Activated T-cell treated with anti-CD3 and anti-CD28 coated beads for 24 hours (primary cell): ENCODE results near the gene SAMD7.
A peak's percentile ranks its signal among the peaks of the same experiment; 100 is the strongest.

Experiments used
- DNase-seq: peaks from one replicate; pipeline ENCODE4 v3.0.0-alpha.2; 2020; ENCODE audit warnings: low read depth

The SAMD7 gene

DNA sequence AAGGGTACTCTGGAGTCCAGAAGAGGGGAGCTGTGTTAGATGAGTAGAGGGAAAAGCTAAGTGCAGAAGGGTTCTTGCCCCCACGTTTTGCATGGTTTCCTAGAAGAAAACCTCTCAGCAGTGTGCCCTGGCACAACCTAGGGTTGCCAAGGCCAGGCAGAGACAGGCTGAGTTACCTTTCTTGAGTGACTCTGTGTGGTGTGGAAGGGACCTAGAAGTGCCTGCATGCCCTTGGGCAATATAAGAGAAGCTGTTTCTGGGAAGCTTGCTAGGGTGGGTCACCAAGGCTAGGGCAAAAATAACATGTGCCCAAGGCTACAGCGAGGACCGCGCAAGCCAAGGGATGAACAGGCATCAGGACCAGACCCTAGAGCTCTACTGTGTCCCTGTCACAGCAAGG lies 3.4 kb upstream of the SAMD7 start:
- no peak for DNase-seq

DNA sequence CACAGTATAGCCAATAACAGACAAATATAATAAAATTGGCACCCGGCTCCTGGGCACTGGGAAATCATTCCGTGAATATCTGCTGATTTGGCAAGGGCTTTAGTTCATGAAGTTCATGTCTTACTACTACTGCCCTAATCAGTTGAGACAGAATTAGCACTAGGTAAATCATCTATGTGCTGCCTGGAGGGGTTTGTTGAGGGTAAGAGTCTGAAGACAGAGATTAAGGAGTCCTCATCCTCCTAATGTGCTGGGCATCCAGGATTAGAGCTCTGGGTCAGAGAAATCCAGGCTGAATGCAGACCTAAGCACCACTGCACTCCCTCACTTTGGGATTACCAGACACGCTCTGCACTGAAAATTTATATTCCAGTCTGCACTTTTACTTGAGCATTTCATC lies 2.0 kb downstream of the SAMD7 start:
- no peak for DNase-seq

DNA sequence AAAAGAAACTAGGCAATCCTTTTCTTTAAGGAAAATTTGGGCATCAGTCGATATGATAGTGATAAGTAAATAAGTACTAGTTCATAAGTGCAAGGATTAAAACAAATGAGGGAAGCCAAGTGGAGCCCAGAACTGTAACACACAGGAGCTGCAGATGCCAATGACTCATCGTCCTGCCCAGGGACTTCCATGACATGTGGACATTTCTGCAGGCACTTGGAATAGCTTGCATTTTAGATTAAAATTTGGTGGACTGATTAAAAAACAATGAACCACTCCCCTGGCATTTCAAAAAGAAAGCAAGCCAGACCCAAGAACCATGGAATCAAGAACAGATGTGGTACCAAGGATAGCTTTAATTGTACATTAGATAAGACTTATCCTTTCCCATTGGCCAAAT lies 2.9 kb downstream of the SAMD7 start:
- DNase-seq = no peak

DNA sequence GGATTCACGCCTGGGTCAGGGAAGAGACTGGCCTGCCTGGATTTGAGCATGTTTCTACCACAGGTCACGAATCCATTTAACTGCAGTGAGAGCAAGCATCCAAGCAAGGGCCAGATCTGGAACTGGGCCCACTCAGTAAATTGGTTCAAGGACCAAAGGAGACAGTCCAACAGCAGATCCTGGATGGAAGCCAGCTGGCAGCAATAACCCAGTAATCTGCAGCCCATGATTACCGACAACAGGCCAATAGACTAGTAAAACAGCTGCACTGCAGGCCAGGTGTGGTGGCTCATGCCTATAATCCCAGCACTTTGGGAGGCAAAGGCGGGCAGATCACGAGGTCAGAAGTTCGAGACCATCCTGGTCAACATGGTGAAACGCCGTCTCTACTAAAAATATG lies 11.8 kb downstream of the SAMD7 start:
- DNase-seq = no peak

DNA sequence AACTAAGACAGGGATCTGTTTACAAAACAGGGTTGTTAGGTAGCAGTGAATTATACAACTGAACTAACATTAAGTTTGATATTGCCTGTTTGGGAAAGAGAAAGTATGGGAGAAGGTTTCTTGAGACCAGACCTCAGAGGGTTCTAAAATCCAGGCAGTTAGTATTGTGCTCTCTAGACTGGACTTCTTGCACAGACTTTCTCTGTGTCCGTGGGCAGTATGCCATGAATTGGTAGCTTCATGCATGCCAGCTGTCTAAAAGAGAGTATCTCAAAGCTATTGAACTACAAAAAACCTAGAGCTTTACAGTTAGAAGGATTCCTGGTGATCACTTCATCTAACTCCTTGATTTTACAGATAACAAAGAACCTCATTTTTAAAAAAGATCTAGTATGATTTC lies 12.5 kb downstream of the SAMD7 start:
- no peak for DNase-seq

DNA sequence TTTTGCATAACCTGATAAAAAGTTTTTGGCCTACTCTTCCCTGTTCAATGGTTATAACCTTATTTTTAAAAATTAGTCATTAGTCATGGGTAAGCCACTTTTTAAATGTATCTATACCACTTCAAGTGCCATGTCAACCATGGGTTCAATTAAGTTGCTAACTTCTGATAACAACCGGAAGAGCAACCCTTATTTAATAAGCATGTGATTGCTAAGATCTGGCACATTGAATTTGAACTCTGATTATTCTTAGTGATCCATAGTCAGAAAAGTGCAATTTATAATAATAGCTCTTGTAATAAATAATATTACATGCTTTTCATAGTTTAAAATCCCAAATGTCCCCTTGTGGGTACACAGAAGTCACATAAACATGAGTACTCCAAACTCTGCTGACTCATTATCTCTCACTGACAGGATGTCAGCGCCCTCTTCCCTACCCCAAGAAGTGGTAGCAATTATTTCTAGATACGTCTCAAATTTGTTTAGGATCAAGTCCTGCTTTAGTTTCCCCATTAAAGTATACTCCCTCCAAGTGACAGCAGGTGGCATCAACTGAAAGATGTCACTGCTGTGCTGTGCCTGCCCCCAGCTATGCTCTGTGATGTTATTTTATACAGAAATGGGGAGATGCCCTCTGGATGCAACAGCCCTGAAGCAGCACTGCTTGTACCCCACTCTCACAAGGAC lies 18.6 kb downstream of the SAMD7 start:
- no peak for DNase-seq

DNA sequence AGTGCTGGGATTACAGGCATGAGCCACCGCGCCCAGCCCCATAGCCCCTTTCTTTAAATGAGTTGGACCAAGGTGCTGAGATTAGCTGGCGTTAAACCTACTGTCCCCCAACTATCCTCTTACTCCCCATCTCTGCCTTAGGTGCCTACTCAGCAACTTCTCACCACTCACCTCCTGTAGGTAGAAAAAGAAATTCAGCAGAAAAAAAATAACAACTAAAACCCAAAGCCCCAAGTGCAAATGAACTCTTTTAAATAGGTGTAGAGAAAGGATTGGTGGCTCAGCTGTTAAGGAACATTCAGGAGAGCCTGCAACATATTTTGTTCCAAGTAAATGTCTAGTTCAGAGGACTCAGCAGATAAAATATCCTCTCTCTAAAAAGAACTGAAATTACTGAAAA lies 19.5 kb downstream of the SAMD7 start:
- no peak for DNase-seq

DNA sequence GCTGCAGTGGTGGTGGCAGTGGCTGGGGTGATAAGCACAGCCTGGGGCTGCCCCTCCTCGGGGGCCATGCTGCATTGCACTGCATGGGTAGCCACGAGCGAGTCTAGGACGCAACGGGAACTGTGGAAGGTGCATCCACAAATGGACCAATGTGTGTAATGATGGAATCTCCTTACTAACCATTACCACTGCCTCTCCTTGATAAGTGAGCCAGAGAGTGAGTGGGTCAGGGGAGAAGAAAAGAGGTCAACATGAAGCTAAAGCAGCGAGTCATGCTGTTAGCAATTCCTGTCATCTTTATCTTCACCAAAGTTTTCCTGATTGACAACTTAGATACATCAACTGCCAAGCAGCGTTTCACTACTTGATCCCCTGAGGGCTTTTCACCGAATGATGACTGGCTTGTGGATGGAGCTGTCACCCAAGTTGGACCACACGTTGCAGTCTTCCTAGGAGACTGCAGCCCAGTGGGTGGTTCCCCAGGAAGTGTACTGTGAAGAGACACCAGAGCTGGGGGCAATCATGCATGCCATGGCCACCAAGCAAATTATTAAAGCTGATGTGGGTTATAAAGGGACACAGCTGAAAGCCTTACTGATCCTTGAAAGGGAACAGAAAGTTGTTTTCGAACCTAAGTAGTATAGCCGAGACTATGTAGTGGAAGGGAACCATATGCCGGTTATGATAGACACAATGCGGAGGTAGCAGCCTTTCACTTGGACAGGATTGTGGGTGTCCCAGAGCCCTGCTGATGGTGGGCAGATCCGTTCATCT lies 20.6 kb downstream of the SAMD7 start:
- DNase-seq = no peak

DNA sequence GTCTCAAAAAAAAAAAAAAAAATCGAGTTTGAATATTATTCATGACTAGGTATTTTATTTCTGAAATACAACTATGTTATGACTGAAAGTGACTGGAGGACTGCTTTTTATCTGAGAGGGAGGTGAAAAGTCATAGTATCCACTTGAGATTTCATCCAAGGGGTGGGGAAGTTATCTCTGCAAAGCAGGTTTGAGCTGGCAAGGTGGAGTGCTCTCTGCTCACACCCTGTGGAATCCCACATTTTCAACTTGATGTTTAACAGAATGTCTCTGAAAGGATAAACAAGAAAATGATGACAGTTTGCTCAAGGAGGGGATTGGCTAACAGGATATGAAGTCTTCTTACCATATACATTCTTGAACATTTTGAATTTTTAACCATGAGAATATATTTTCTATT lies 27.9 kb downstream of the SAMD7 start:
- DNase-seq = no peak

DNA sequence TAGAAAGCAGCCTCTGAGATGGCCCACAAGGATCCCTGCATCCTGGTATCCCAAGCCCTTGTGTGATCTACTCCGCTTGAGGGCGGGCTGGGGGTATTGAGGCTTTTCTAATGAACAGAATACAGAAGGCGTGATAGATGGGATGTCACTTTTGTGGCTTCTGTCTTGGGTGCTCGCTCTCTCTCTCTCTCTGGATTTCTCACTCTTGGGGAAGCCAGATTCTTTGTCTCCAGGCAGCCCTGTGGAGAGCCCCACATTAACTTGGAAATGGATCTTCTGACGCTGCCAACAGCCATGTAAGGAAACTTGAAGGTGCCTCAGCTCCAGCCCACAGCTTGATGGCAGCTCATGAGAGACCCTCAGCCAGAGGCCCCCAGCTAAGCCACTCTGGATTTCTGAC lies 28.4 kb downstream of the SAMD7 start:
- DNase-seq = no peak

DNA sequence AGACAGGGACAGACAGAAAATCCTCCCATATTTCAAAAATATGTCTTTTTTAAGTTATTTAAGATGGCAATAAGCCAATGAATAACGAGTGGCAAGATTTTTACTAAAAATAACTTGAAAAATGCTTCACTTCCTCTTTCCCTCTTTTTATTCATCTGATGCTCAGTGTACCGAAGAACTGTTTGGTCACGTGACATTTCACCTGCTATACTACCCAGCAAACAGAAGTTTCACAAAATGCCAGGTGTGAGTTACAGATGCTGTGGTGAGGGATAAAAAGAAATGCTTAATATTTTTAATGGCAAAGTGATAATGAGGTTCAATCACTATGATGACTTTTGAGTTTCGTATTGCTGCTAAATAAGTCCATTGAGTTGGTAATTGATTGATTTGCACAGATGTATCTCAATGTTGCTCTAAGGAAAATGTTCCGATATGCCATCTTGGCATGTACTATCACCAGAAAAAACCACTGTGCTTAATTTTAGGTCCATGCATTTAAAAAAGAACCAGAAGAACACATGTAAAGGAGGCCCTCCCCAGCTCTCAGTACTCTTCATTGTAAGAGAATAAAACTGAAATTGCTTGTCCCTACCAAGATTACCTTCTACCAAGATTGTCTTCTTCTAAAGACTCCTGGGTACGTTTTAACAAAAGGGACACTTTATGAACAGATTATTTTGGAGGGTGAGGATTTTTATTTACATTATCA lies 29.3 kb downstream of the SAMD7 start:
- no peak for DNase-seq

DNA sequence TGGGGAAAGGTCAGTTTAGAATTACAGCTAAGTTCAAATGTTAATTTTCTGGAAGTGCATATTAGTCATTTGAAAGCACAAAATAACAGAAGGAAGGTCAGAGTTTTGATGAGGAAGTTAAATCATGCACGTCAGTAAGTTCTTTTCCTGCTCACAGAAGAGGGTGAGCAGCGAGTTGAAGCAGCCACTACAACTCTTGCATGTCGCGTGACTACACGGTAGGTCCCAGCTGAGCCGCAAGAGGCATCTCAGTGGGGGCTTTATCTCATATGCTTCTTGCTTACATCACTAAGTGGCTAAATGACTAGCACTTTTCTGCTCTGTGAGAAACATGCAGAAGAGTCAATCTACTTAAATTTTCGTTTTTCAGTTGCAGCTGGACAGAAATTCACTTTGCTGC lies 33.9 kb downstream of the SAMD7 start:
- DNase-seq = peak; percentile 33

DNA sequence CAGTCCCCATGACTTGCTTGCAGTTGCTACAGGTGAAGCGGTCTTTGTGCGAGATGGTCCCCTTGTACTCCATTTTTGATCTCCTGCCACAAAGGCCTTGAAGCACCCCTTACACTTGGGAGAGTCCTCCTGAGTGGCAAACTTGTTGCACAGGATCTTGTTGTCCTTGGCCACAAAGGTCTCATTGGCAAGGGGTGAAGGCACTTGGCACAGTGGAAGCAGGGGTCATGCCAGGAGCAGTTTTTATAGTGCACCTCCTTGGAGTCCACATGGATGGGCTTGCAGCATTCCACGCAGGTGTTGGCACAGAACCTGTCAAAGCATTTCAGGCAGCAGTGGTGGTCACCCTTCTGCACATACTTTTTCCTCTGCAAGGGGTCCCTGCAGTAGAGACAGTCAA lies 35.0 kb downstream of the SAMD7 start:
- no peak for DNase-seq

DNA sequence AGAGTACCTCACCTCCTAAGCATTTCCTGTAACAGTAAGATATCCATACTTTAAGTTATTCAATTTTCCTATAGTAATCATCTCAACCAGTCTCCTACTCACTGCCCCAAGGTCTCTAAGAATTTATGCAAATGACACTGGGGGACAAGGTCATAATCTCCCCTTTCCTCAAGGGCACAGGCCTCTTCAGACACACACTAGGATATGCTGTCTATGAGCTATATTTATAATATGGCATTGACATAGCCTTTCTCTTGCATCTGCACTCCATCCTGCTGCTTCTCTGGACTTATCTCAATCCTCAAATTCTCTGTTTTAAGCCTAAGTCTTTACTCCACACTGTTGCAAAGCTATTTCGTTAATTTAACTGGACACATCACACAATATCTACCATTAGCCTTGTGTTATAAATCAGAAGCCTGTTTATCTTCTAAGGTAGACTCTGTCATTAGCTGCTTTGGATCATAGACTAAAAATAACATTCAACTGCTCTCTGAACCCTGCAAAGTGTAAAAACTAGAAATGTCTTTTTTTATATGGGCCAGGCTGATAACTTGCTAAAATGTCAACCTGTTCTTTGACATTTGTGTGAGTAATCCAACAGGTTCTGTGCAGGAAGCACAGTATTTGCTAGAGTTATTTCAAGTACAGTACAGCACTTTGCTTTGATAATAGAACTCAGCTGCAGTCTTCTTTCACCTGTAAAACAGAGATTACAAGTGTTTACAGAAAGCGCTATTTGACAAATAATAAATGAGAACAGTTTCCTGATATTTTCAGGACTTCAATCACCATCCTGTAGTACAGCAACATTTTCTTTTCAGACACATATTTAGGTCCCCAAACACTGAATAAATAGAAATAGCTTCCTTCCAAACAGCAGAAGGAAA lies 37.4 kb downstream of the SAMD7 start:
- no peak for DNase-seq

DNA sequence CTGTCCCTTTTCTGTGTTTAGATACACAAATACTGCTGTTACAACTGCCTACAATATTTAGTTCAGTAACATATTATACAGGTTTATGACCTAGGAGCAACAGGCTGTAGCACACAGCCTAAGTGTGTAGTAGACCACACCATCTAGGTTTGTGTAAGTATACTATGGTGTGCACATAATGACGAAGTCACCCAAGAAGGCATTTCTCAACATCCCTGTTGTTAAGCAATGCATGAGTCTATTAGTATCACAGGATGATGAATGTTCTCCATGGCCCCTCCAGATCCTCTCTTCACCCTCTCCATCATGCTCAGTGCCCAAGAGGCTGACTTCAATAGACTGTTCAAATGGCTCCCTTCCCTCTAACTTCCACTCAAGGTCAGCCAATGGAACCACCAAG lies 40.7 kb downstream of the SAMD7 start:
- no peak for DNase-seq

DNA sequence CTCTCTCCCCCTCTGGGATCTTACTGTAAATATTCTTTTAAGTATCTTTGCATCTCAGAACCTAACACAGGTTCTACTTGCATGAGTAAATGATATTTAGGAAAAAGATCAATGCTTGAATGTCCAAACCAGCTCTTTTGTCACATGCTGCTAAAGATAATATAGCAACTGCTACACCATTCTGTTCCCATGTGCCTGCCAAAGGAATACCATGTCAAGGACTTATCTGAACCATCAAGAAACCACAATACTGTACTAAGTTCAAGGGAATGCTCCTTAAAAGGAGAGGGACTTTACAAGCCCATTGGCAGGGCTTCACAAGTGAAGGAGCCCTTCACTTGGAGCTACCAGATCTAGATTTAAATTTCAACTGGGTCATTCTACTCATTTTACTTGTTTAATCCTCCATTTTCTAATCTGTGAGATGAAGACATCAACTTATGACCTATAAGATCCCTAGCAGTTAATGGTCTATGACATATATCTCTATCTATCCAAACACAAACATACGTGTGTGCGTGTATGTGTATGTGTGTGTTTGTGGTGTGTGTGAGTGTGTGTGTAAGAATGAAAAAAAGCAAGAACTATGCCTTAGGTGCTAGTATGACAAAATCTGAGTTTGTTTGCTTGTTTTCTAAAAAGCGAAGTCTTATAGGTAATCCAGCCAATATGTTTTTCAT lies 42.2 kb downstream of the SAMD7 start:
- DNase-seq = no peak

DNA sequence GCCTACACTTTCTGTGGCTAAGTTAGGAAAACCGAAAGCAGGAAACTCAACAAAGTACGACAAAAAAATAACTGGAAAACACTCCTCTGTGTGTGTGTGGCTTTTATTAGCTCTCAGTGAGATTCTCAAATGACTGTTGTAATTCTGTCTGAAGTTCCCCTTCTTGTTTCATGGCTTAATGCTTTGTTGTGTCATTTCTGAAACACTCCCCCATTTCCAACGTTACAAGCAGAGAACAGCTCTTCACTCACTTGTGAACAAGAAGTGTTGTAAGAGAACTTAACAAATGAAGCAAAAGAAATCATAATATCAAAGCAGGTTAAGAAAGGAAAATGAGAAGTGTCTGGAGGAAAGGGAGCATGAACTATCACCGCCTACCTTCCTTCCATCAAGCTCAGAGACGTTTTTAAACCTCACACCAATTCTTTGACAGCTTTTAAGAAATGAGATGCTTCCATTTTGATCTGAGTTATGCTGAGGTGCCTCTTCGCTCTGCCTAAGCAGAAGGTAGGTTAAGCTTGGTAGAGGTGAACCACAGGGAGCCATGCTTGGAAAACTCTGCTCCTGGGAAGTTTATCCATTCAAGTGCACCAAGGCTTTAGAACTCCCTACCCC lies 42.9 kb downstream of the SAMD7 start:
- DNase-seq = no peak

DNA sequence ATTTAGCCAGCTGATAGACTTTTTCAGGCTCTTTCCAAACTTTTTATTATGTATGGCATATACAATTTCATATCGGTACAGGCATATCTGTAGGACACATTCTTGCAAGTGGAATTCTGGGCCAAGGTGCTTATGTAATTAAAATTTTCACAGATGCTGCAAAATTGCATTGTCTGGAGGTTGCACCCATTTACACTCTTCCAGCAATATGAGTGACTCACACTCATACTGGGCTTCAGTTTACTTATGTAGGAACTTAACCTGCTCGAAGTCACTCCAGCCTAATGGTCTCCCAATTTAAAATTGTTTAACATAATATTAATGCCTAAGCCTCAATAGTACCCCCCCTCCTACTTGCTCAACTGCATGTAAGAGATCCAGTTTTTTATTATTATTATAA lies 44.0 kb downstream of the SAMD7 start:
- DNase-seq = no peak

DNA sequence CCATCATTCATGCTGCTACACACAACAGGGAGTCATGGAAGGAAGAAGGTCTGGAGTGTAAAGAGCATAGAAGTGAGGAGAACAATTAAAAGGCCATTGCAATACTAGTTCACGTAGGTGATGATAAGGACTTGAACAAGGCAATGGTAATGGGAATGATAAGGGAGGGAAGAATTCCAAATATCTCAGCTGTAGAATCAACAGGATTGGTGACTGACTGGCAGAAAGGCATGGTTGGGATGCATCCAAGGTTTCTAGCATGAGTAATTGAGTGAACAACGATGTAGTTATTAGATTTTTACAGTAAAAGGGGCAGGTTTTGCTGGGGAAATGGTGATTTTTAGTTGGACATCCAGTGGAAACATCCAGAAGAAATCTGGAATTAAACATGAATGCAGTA lies 52.8 kb downstream of the SAMD7 start:
- DNase-seq = no peak

DNA sequence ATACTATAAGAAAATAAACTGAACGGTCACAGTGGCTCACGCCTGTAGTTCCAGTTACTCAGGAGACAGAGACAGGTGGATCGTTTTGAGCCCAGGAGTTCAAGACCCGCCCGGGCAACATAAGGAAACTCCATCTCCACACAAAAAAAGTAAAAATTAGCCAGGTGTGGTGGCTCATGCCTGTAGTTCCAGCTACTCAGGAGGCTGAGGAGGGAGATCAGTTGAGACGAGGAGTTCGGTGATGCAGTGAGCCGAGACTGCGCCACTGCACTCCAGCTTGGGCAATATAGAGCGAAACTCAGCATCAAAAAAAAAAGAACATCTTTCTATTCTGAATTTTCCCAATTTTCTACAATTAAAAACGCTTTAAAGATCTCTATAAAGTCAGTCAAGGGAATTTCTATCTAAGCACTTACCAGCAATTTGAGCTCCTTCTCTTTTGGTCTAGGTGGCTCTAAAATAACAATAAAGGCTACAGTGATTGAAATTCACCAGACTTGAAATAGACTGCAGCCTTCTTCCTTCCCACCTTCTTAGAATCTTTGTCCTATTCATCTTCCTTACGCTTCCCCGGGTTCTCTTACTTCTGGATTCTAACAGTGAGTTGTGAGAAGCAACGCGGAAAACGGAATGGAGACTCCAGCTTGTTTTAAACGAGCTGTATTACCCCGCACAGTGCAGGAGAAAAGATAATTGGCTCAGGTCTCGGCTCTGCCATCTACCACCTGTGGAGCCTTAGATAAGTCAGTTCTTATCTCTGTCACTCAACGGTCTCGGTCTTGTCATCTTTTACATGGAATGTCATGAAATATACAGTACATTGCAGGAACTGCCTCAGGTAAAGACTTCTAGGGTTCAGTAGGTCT lies 54.4 kb downstream of the SAMD7 start:
- peak; percentile 2 for DNase-seq
